Liver (tissue), 9 donors: ENCODE measurements around the gene CUL4A. TPM values are rescaled to one million over a fixed set of nuclear protein-coding genes. Genes with fewer than 3 reads are reported as not detected.

Source experiments
- DNase-seq: peaks from one replicate; pipeline ENCODE4 v3.0.0-alpha.2; 2017; ENCODE audit warnings: low spot score
- H3K27ac ChIP-seq, 2 donors: one replicate each; pipeline ENCODE4 v1.7.0; 2013; ENCODE audit warnings: inconsistent platforms in 2 of 2, low read length in 2 of 2, control low read depth in 1 of 2, low read depth in 1 of 2, mild to moderate bottlenecking in 1 of 2
- H3K27me3 ChIP-seq, 4 donors: one replicate each; pipeline versions ENCODE4 v1.6.1 to v1.7.0; 2013; ENCODE audit warnings: low read length in 3 of 4, inconsistent platforms in 1 of 4, mild to moderate bottlenecking in 1 of 4, moderate library complexity in 1 of 4; ENCODE audit not compliant: control insufficient read depth in 4 of 4, insufficient read depth in 4 of 4
- H3K36me3 ChIP-seq, 4 donors: one replicate each; pipeline versions ENCODE4 v1.6.1 to v1.7.0; 2013; ENCODE audit warnings: low read length in 3 of 4, mild to moderate bottlenecking in 3 of 4, low read depth in 1 of 4, moderate library complexity in 1 of 4; ENCODE audit not compliant: control insufficient read depth in 4 of 4, insufficient read depth in 3 of 4
- H3K4me1 ChIP-seq, 4 donors: one replicate each; pipeline versions ENCODE4 v1.6.1 to v1.7.0; 2013; ENCODE audit warnings: low read length in 3 of 4, mild to moderate bottlenecking in 3 of 4, moderate library complexity in 1 of 4; ENCODE audit not compliant: control insufficient read depth in 4 of 4, insufficient read depth in 4 of 4
- H3K4me3 ChIP-seq, 3 donors: one replicate each; pipeline versions ENCODE4 v1.6.1 to v1.7.0; 2013; ENCODE audit warnings: low read length in 3 of 3, control low read depth in 1 of 3, low read depth in 1 of 3, mild to moderate bottlenecking in 1 of 3
- H3K9ac ChIP-seq, 2 donors: one replicate each; pipeline ENCODE4 v1.7.0; 2013; ENCODE audit warnings: low read length in 2 of 2, mild to moderate bottlenecking in 2 of 2, moderate library complexity in 2 of 2, control low read depth in 1 of 2, low read depth in 1 of 2
- H3K9me3 ChIP-seq, 4 donors: one replicate each; pipeline versions ENCODE4 v1.6.1 to v1.7.0; 2013; ENCODE audit warnings: low read length in 3 of 4; ENCODE audit not compliant: control insufficient read depth in 4 of 4
- ATF3 ChIP-seq: IDR thresholded peaks from 2 replicates; pipeline ENCODE4 v1.6.1; 2016; ENCODE audit warnings: antibody characterized with exemption
- CTCF ChIP-seq: fragments of 150-350 bp; IDR thresholded peaks from 2 replicates; pipeline ENCODE4 v1.5.1; 2017; ENCODE audit warnings: improper control_type of control experiment, low read depth, low read length; ENCODE audit not compliant: missing input control
- GABPA ChIP-seq, 2 donors: IDR thresholded peaks in 1 of 2; conservative IDR thresholded peaks in 1 of 2; 2 replicates each; pipeline ENCODE4 v1.6.1; 2016; ENCODE audit warnings: antibody characterized with exemption in 2 of 2, mild to moderate bottlenecking in 1 of 2, moderate library complexity in 1 of 2
- HNF4G ChIP-seq: IDR thresholded peaks from 2 replicates; pipeline ENCODE4 v1.6.1; 2016; ENCODE audit warnings: antibody characterized with exemption
- MAX ChIP-seq: IDR thresholded peaks from 2 replicates; pipeline ENCODE4 v1.6.1; 2016; ENCODE audit warnings: antibody characterized with exemption
- REST ChIP-seq: IDR thresholded peaks from 2 replicates; pipeline ENCODE4 v1.6.1; 2016; ENCODE audit warnings: antibody characterized with exemption, mild to moderate bottlenecking
- SP1 ChIP-seq: IDR thresholded peaks from 2 replicates; pipeline ENCODE4 v1.6.1; 2018; ENCODE audit warnings: antibody characterized with exemption, mild to moderate bottlenecking
- TAF1 ChIP-seq: conservative IDR thresholded peaks from 2 replicates; pipeline ENCODE4 v1.6.1; 2016; ENCODE audit warnings: antibody characterized with exemption, mild to moderate bottlenecking
- WGBS: extraction: QIAGEN DNeasy Blood & Tissue Kit; methylation state at CpG from one replicate; pipeline ENCODE4 v1.1.7; 2013; 5-methylcytosine and 5-hydroxymethylcytosine counted together
- polyA plus RNA-seq, 2 donors: library from polyadenylated mRNA; stranded (reverse) in 1 of 2; unstranded in 1 of 2; fragments of 200-250 nt in 1 of 2; fragments of >200 nt in 1 of 2; fragmentation: Nextera tagmentation in 1 of 2; extraction: Ambion mirVana in 1 of 2; gene quantifications; one replicate each; pipeline versions ENCODE4 v1.2.1 to v1.2.3, GENCODE V29; 2013 to 2015
- total RNA-seq, 2 donors: library from RNA; depleted of rRNA; stranded (reverse); fragments of >200 nt; gene quantifications; one replicate each; pipeline ENCODE4 v1.2.3, GENCODE V29; 2014
- donor health status: healthy.
- donor health status: healthy.
- donor health status: healthy.
- donor health status: healthy.
- donor health status: healthy.

Gene CUL4A
- total and polyA plus RNA-seq, 4 donors: 19.9 to 89.4 (median 45.9) TPM

GRCh38 chr13:113184568-113185440 is 24.6 kb upstream of the CUL4A start:
- peaks cover 0 to 5% (median 0%) of the 10 kb centered on the region in 4 donors for H3K4me1 ChIP-seq
- H3K27ac ChIP-seq: no peak overlapping the region
- DNase-seq: no peak
- TF ChIP-seq HNF4G: no peak
- no peak for TF ChIP-seq TAF1
- TF ChIP-seq ATF3: no peak
- WGBS: 87% methylated on average over 22 of the region's 22 CpGs
- peaks cover 10 to 45% (median 30%) of the 10 kb centered on the region in 4 donors for H3K36me3 ChIP-seq
- H3K4me3 ChIP-seq: no peak overlapping the region
- H3K9ac ChIP-seq: no peak overlapping the region
- no peaks in the 10 kb centered on the region for H3K9me3 ChIP-seq
- H3K27me3 ChIP-seq: no peaks in the 10 kb centered on the region

- Histone ChIP-seq H3K4me3 (no peak overlapping the region), H3K4me1 (peaks cover 0 to 5% (median 0%) of the 10 kb centered on the region in 4 donors), H3K36me3 (peaks cover 13 to 40% (median 26%) of the 10 kb centered on the region in 4 donors), H3K27ac (no peak overlapping the region), H3K9ac (no peak overlapping the region), H3K9me3 (no peaks in the 10 kb centered on the region), H3K27me3 (no peaks in the 10 kb centered on the region)
- TF ChIP-seq MAX: no peak
- no peak for TF ChIP-seq CTCF
- TF ChIP-seq REST: no peak
- no peak for TF ChIP-seq GABPA (IDR thresholded peaks at IDR 0.05 in 1 of 2, conservative IDR thresholded peaks at IDR 0.05 in 1 of 2)
- TF ChIP-seq SP1: no peak
- DNase-seq: no peak
- WGBS: 86% methylated on average over 13 of the region's 13 CpGs
Measured at GRCh38 chr13:113186061-113186900, 23.1 kb upstream of the CUL4A start.
